CD4-positive, CD25-positive, alpha-beta regulatory T cell (primary cell): ENCODE results near the gene STK24. TPM values are rescaled to one million over a fixed set of nuclear protein-coding genes. Genes with fewer than 3 reads are reported as not detected.

Source experiments
- ATAC-seq, 2 donors: fragments of 150-1000 bp; cut with Tn5 transposase; one replicate each; pipeline ENCODE4 v1.10.0; 2021; ENCODE audit warnings: low read depth in 2 of 2, moderate number of reproducible peaks in 2 of 2, moderate library complexity in 1 of 2
- DNase-seq, 3 donors: peaks; one replicate each; pipeline versions ENCODE4 v3.0.0 to v3.0.0-alpha.2; 2012 to 2022; ENCODE audit warnings: mixed read lengths in 1 of 3
- H3K27ac ChIP-seq: one replicate; pipeline ENCODE4 v1.7.0; 2013; ENCODE audit warnings: mild to moderate bottlenecking, low read length; ENCODE audit not compliant: insufficient read depth, poor library complexity, severe bottlenecking
- H3K27me3 ChIP-seq: one replicate; pipeline ENCODE4 v1.7.0; 2013; ENCODE audit warnings: low read length; ENCODE audit not compliant: control insufficient read depth, insufficient read depth
- H3K36me3 ChIP-seq: one replicate; pipeline ENCODE4 v1.7.0; 2013; ENCODE audit warnings: mild to moderate bottlenecking, low read length, moderate library complexity; ENCODE audit not compliant: control insufficient read depth, insufficient read depth
- H3K4me1 ChIP-seq: 2 replicates; pipeline ENCODE4 v1.7.0; 2013; ENCODE audit warnings: mild to moderate bottlenecking, low read length; ENCODE audit not compliant: insufficient read depth, control insufficient read depth, poor library complexity, severe bottlenecking
- H3K4me3 ChIP-seq: one replicate; pipeline ENCODE4 v1.7.0; 2013; ENCODE audit warnings: low read depth, mild to moderate bottlenecking, low read length, moderate library complexity
- H3K9me3 ChIP-seq, 2 experiments: 1 replicate in 1 of 2; 2 replicates in 1 of 2; pipeline ENCODE4 v1.7.0; 2013; ENCODE audit warnings: low read length in 2 of 2, mild to moderate bottlenecking in 1 of 2, moderate library complexity in 1 of 2; ENCODE audit not compliant: control insufficient read depth in 2 of 2
- H3K27ac Mint-ChIP-seq, 3 donors: one replicate each; pipeline ENCODE4 v1.8.0; 2020 to 2022; ENCODE audit warnings: mild to moderate bottlenecking in 3 of 3, mixed read lengths in 3 of 3, moderate library complexity in 2 of 3
- H3K27me3 Mint-ChIP-seq: one replicate; pipeline ENCODE4 v1.8.0; 2022; ENCODE audit warnings: mild to moderate bottlenecking, mixed read lengths
- H3K36me3 Mint-ChIP-seq: one replicate; pipeline ENCODE4 v1.8.0; 2020; ENCODE audit warnings: mixed read lengths
- H3K4me1 Mint-ChIP-seq, 4 donors: one replicate each; pipeline ENCODE4 v1.8.0; 2020 to 2022; ENCODE audit warnings: mixed read lengths in 4 of 4, mild to moderate bottlenecking in 1 of 4
- H3K4me3 Mint-ChIP-seq, 4 donors: one replicate each; pipeline ENCODE4 v1.8.0; 2020 to 2022; ENCODE audit warnings: mild to moderate bottlenecking in 4 of 4, mixed read lengths in 4 of 4, moderate library complexity in 3 of 4
- H3K9me3 Mint-ChIP-seq, 7 donors: one replicate each; pipeline ENCODE4 v1.8.0; 2020 to 2022; ENCODE audit warnings: mixed read lengths in 7 of 7, mild to moderate bottlenecking in 3 of 7, moderate library complexity in 2 of 7
- polyA plus RNA-seq, 4 donors: library from polyadenylated mRNA; unstranded; fragments of 300-500 nt; fragmentation: Illumina TruSeq; gene quantifications; one replicate each; pipeline ENCODE4 v1.2.3, GENCODE V29; 2021
- total RNA-seq: library from RNA; stranded (reverse); gene quantifications from one replicate; pipeline ENCODE4 v1.2.3, GENCODE V29; 2022

Gene STK24
- total and polyA plus RNA-seq, 5 donors from 2014 or later, result 26.7 to 141 (median 54.1) TPM

DNA sequence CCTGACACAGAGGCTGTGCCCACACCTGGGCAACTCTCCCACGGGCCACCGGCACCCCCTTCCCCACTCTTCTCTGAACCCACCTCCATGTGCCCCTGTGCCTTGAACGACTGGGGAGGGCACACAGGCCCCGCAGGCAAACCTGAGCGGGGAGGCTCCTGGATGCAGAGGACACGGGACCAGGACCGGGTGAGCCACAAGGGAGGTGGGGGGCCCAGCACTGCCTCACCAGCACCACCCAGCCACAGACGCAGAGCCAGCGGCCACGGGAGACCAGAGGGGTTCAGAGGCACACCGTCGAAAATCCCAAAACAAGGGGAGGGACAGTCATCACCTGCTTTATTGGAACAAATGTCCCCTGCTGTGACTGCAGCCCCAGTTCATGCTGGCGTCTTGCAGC lies 49.4 kb downstream of the STK24 start:
- H3K4me1 ChIP-seq, result peaks cover 91% of the 10 kb centered on the region
- no peaks in the 10 kb centered on the region for H3K27me3 ChIP-seq
- no peak overlapping the region for H3K4me3 Mint-ChIP-seq
- DNase-seq (no peak), ATAC-seq (no peak)
- H3K27ac ChIP-seq, result no peak overlapping the region
- H3K9me3 ChIP-seq, result no peaks in the 10 kb centered on the region
- no peaks in the 10 kb centered on the region for H3K9me3 Mint-ChIP-seq
- H3K4me1 Mint-ChIP-seq, result peaks cover 38 to 100% (median 76%) of the 10 kb centered on the region in 4 donors
- H3K36me3 Mint-ChIP-seq, result peaks cover 8% of the 10 kb centered on the region
- H3K36me3 ChIP-seq, result no peaks in the 10 kb centered on the region
- no peaks in the 10 kb centered on the region for H3K27me3 Mint-ChIP-seq
- H3K4me3 ChIP-seq, result no peak overlapping the region
- H3K27ac Mint-ChIP-seq, result no peak overlapping the region

DNA sequence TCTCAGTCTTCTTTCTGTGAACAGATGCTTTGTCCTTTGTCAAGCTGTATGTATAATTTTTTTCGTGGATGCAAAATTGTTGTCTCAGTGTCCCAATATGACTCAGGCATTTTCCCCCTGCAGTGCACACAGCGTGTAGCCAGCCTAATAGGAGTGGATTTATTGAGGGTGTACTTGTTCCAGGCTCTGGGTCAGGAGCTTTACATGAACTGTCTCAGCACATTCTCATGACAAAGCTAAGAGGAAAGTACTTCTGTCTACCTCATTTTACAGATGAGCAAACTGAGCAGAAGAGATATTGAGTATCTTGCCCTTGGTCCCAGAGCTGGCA lies 50.8 kb downstream of the STK24 start:
- no peaks in the 10 kb centered on the region for H3K9me3 ChIP-seq
- Mint-ChIP-seq H3K4me3 (peak overlapping the region in 2 of 4 donors; percentile 41 to 72), H3K27ac (peak overlapping the region; percentile 16 to 89 (median 69)), H3K4me1 (peaks cover 35 to 100% (median 79%) of the 10 kb centered on the region in 4 donors), H3K36me3 (peaks cover 8% of the 10 kb centered on the region), H3K9me3 (no peaks in the 10 kb centered on the region), H3K27me3 (no peaks in the 10 kb centered on the region)
- no peaks in the 10 kb centered on the region for H3K27me3 ChIP-seq
- no peak overlapping the region for H3K27ac ChIP-seq
- H3K4me1 ChIP-seq, result peaks cover 90% of the 10 kb centered on the region
- H3K36me3 ChIP-seq, result no peaks in the 10 kb centered on the region
- DNase-seq (no peak), ATAC-seq (no peak)
- H3K4me3 ChIP-seq, result no peak overlapping the region

DNA sequence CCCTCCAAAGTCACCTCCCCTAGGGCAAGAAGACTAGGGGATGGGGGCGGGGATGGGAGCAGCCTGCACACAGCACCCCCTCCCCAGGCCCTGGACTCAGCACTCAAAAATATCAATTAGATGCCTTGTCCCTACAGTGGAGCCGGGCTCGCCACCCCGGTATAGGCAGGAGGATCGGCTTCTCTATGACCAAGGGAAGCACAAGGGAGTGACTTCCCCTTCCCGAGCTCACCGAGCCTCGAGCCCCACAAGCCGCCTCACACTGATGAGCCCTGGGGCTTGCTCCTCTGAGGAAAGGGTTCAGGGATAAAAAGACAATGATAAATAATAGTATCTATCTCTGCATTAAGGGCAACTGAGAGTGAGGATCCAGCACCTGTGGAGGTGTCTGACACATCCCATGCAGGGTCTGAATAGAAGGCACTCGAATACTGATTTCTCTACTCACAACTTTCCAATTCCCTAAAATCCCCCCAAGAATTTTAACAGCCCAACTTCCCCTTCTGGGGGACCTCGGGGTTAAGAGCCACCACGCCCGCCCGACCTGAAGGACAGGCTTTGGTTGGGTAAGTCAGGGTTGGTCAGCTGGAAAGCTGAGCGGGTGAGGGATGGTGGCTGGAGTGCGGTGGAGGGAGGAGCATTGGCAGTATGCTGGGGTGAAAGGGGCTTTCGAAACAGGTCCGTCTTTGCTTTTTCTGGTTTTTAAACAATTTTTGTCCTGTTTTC lies 51.3 kb downstream of the STK24 start:
- H3K4me1 ChIP-seq, result peaks cover 93% of the 10 kb centered on the region
- peaks cover 8% of the 10 kb centered on the region for H3K36me3 Mint-ChIP-seq
- no peaks in the 10 kb centered on the region for H3K27me3 ChIP-seq
- H3K9me3 ChIP-seq, result no peaks in the 10 kb centered on the region
- no peaks in the 10 kb centered on the region for H3K36me3 ChIP-seq
- peak overlapping the region; percentile 16 to 89 (median 69) for H3K27ac Mint-ChIP-seq
- H3K4me1 Mint-ChIP-seq, result peaks cover 30 to 100% (median 78%) of the 10 kb centered on the region in 4 donors
- no peaks in the 10 kb centered on the region for H3K27me3 Mint-ChIP-seq
- H3K4me3 Mint-ChIP-seq, result peak overlapping the region; percentile 11 to 72 (median 48)
- H3K4me3 ChIP-seq, result no peak overlapping the region
- ATAC-seq, result no peak
- DNase-seq, result no peak
- peak overlapping the region; percentile 39 for H3K27ac ChIP-seq
- H3K9me3 Mint-ChIP-seq, result no peaks in the 10 kb centered on the region

DNA sequence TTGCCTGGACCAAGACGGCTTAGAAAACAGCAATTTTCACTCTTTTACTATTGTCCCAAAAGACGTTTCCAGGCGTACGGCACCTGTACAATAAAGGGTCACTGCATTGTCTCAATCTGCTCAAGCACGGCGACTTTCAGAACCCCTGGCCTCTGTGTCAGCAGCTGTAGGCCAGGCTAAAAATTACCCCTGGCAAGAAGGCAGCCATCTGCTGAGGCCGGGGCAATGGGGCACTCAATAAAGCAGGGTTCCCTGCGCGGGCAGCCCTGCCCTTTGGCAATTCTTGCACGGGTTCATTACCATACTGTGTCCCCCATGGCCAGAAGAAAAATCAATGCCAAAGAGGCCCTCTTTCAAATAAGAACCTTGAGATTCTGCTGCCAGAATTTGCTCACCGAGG lies 52.1 kb downstream of the STK24 start:
- Histone ChIP-seq H3K4me1 (peaks cover 93% of the 10 kb centered on the region), H3K27me3 (no peaks in the 10 kb centered on the region), H3K4me3 (no peak overlapping the region), H3K9me3 (no peaks in the 10 kb centered on the region), H3K36me3 (no peaks in the 10 kb centered on the region), H3K27ac (peak overlapping the region; percentile 39)
- peak overlapping the region in 2 of 4 donors; percentile 70 to 82 for H3K4me3 Mint-ChIP-seq
- no peaks in the 10 kb centered on the region for H3K9me3 Mint-ChIP-seq
- no peak for ATAC-seq
- H3K27me3 Mint-ChIP-seq, result no peaks in the 10 kb centered on the region
- DNase-seq, result no peak
- peaks cover 8% of the 10 kb centered on the region for H3K36me3 Mint-ChIP-seq
- H3K27ac Mint-ChIP-seq, result peak overlapping the region; percentile 85 to 95 (median 87)
- peaks cover 34 to 100% (median 75%) of the 10 kb centered on the region in 4 donors for H3K4me1 Mint-ChIP-seq

DNA sequence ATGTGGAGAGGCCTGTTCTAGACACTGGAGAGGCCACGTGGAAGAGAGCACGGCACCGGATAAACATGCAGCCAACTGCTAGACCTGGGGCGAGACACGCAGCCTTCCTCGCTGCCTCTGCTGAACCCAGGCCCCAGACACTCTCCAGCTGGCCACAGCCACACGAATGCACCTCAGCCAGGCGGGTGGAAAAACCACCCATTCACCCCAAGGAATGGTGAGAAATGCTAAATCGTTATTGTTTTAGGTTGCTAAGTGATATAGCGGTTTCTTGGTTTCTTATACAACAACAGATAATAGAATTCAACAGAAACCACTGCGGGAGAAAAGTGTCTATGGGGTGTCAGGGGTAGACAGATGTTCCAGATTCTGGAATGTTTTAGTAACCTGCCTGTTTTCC lies 52.5 kb downstream of the STK24 start:
- DNase-seq (no peak), ATAC-seq (no peak)

DNA sequence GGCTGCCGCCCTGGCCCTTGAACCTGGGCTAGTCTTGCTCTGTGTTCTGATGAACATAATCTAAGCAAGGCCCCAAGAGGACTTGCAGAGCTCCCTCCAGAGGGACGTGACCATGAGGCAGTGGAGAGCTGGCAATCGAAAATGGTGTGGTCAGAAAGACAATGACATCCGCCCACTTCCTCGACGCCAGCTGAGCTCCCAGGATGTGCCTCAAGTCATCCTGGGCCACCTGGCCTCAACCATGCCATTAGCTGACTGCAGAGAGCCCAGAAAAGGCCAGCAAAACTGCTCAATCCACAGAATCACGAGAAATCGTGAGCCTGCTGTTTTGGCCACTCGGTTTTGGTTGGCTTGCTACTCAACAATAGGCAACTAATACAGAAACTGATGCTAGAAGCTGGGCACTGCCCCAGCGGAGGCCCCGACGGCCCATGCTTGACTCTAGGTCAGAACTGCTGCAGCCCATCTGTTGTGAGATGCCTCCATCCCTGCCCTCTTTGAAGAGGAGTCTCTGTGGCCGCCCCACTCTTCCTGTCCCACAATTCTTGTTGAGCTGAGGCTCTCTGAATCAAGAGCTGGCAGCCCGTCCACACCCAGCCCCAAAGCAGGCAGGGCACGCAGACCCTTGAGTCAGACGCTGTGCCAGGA lies 53.3 kb downstream of the STK24 start:
- DNase-seq (no peak), ATAC-seq (peak in 1 of 2 donors; percentile 15)
- no peaks in the 10 kb centered on the region for H3K27me3 ChIP-seq
- H3K9me3 ChIP-seq, result no peaks in the 10 kb centered on the region
- peaks cover 2% of the 10 kb centered on the region for H3K36me3 ChIP-seq
- H3K27ac Mint-ChIP-seq, result peak overlapping the region; percentile 48 to 95 (median 93)
- peaks cover 8% of the 10 kb centered on the region for H3K36me3 Mint-ChIP-seq
- H3K27ac ChIP-seq, result peak overlapping the region; percentile 44
- peaks cover 33 to 100% (median 75%) of the 10 kb centered on the region in 4 donors for H3K4me1 Mint-ChIP-seq
- H3K27me3 Mint-ChIP-seq, result no peaks in the 10 kb centered on the region
- H3K4me3 ChIP-seq, result peak overlapping the region; percentile 31
- peaks cover 92% of the 10 kb centered on the region for H3K4me1 ChIP-seq
- peak overlapping the region; percentile 33 to 70 (median 41) for H3K4me3 Mint-ChIP-seq
- H3K9me3 Mint-ChIP-seq, result no peaks in the 10 kb centered on the region

More for the DNA sequence above, 52.5 kb downstream of the STK24 start:
- H3K9me3 Mint-ChIP-seq, result no peaks in the 10 kb centered on the region
- peak overlapping the region; percentile 85 to 95 (median 87) for H3K27ac Mint-ChIP-seq
- Histone ChIP-seq H3K9me3 (no peaks in the 10 kb centered on the region), H3K36me3 (no peaks in the 10 kb centered on the region), H3K27ac (no peak overlapping the region), H3K27me3 (no peaks in the 10 kb centered on the region), H3K4me3 (no peak overlapping the region), H3K4me1 (peaks cover 95% of the 10 kb centered on the region)
- H3K4me1 Mint-ChIP-seq, result peaks cover 35 to 100% (median 75%) of the 10 kb centered on the region in 4 donors
- H3K36me3 Mint-ChIP-seq, result peaks cover 8% of the 10 kb centered on the region
- peak overlapping the region in 2 of 4 donors; percentile 70 to 82 for H3K4me3 Mint-ChIP-seq
- no peaks in the 10 kb centered on the region for H3K27me3 Mint-ChIP-seq

DNA sequence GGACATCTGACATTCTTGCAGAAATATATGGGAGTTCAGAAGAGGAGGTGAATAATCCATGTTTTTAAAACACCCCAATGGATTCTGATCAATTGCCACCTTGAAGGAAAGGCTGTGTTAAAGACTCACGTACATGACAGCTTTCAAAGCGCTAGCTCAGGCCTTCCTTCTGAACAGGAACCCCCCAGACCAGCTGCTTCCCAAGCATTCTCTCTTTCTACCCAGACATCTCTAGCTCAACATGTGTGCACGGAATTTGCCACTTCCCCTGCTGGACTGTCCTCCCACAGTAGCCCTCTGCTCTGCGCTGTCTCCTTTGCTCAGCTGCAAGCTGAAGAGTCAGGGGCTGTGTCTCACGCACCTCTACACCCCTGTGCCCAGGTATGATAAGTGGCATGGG lies 54.5 kb downstream of the STK24 start:
- peaks cover 89% of the 10 kb centered on the region for H3K4me1 ChIP-seq
- no peaks in the 10 kb centered on the region for H3K9me3 ChIP-seq
- H3K27me3 ChIP-seq, result no peaks in the 10 kb centered on the region
- DNase-seq (no peak), ATAC-seq (no peak)
- Mint-ChIP-seq H3K27me3 (no peaks in the 10 kb centered on the region), H3K27ac (peak overlapping the region in 2 of 3 donors; percentile 82 to 95), H3K4me1 (peaks cover 31 to 100% (median 80%) of the 10 kb centered on the region in 4 donors), H3K36me3 (peaks cover 9% of the 10 kb centered on the region), H3K9me3 (no peaks in the 10 kb centered on the region), H3K4me3 (peak overlapping the region in 2 of 4 donors; percentile 38 to 70)
- H3K4me3 ChIP-seq, result no peak overlapping the region
- H3K36me3 ChIP-seq, result peaks cover 2% of the 10 kb centered on the region
- H3K27ac ChIP-seq, result peak overlapping the region; percentile 29
